GM23248 (cell line): ENCODE data around the gene KLHDC8A.

Experiments used
- EZH2 ChIP-seq: fragments of 200-600 bp; sonication (generic); IDR thresholded peaks from 2 replicates; pipeline ENCODE4 v1.6.1; 2018; ENCODE audit warnings: antibody characterized with exemption, mild to moderate bottlenecking; ENCODE audit not compliant: insufficient read depth, poor library complexity, severe bottlenecking
- EZH2phosphoT487 ChIP-seq: fragments of 200-600 bp; sonication (generic); IDR thresholded peaks from 2 replicates; pipeline ENCODE4 v1.6.1; 2018; ENCODE audit warnings: antibody characterized with exemption, moderate library complexity, mild to moderate bottlenecking, low read depth; ENCODE audit not compliant: insufficient read depth

DNA sequence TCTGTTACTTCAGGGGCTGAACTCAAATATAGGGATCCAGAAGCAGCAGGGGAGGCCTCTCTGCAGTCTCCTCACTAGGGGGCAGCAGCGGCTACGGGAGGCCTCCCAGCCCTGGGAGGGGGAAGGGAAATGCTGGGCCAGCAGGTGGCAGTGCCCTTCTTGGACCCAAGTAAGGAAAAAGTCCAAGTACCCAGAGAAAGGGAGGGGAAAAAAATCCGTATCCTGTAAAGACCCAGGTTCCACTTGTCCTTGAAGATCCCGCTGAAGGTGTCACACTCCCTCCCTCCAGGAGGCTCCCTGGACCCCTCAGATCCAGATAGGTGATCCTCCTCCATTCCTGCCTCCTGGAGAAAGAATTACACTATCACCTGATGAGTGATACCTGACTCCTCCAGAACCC, 21.0 kb downstream of the KLHDC8A start:
- no peak for TF ChIP-seq EZH2phosphoT487
- TF ChIP-seq EZH2 = no peak
